SK-N-MC (cell line): ENCODE measurements around the gene SFRP5.

Source experiments
- DNase-seq: peaks from one replicate; pipeline ENCODE4 v3.0.0-alpha.2; 2011; ENCODE audit warnings: low read depth, low spot score
- H3K27ac ChIP-seq: fragments of 200-600 bp; sonication (generic); 2 replicates; pipeline ENCODE4 v1.5.1; 2016; ENCODE audit warnings: mixed run types
- H3K36me3 ChIP-seq: fragments of 200-600 bp; sonication (generic); 2 replicates; pipeline ENCODE4 v1.6.1; 2017; ENCODE audit warnings: antibody characterized with exemption, low read length, mixed read lengths; ENCODE audit not compliant: insufficient read depth
- H3K4me3 ChIP-seq: fragments of 200-600 bp; sonication (generic); 2 replicates; pipeline ENCODE4 v1.5.1; 2016
- H3K9ac ChIP-seq: fragments of 200-600 bp; sonication (generic); 2 replicates; pipeline ENCODE4 v1.8.0; 2017; ENCODE audit warnings: mixed run types, mixed read lengths; ENCODE audit not compliant: insufficient read length
- H3K9me3 ChIP-seq: fragments of 200-600 bp; sonication (generic); 2 replicates; pipeline ENCODE4 v1.6.1; 2017; ENCODE audit warnings: low read depth, mild to moderate bottlenecking, antibody characterized with exemption, low read length, moderate library complexity, mixed read lengths
- EZH2 ChIP-seq: fragments of 200-600 bp; sonication (generic); IDR thresholded peaks from one replicate; pipeline ENCODE4 v1.6.1; 2017; ENCODE audit warnings: antibody characterized with exemption
- FOXP2 ChIP-seq: optimal IDR thresholded peaks from 2 replicates; pipeline ENCODE3; 2011; ENCODE audit warnings: mild to moderate bottlenecking, moderate library complexity; ENCODE audit not compliant: insufficient read depth; ENCODE audit errors: extremely low read length, control extremely low read depth
- POLR2AphosphoS5 ChIP-seq: IDR thresholded peaks from 2 replicates; pipeline ENCODE4 v1.6.1; 2012; ENCODE audit warnings: mild to moderate bottlenecking, low read depth, low read length, borderline replicate concordance

SFRP5 gene

DNA sequence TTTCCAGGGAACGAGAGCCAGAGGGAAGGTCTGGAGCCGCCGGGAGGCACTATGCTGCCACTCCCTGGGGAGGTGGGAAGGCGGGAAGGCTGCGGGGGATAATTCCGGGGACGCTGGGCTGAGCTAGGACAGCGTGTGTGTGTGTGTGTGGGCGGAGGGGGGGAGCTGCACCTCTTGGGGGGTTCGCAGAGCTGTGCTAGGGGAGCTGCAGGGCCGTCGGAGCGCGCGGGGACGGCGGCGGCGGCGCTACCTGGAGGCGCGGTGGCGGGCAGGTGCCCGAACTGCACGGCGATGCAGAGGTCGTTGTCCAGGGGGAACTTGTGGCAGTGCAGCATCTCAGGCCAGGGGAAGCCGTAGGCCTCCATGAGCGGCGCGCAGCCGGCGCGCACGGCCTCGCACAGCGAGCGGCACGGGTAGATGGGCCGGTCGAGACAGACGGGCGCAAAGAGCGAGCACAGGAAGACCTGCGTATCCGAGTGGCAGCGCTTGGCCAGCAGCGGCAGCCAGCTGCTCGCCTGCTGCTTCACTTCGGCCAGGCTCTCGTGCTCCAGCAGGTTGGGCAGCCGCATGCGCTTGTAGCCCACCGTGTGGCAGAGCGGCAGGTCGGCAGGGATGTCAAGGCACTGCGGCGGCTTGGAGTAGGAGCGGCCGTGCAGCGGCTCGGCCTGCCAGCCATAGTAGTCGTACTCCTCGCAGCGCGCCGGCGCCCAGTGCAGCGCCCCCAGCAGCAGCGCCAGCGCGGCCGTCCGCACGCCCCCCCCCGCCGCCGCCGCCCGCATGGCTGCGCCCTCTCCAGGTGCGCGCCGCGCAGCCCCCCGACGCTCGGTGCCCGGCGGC, 526 bp downstream of the SFRP5 start:
- Histone ChIP-seq H3K9me3 (no peaks in the 10 kb centered on the region), H3K36me3 (no peaks in the 10 kb centered on the region), H3K9ac (no peak overlapping the region), H3K4me3 (no peak overlapping the region), H3K27ac (no peak overlapping the region)
- no peak for DNase-seq
- TF ChIP-seq EZH2 (no peak), POLR2AphosphoS5 (no peak), FOXP2 (no peak)

DNA sequence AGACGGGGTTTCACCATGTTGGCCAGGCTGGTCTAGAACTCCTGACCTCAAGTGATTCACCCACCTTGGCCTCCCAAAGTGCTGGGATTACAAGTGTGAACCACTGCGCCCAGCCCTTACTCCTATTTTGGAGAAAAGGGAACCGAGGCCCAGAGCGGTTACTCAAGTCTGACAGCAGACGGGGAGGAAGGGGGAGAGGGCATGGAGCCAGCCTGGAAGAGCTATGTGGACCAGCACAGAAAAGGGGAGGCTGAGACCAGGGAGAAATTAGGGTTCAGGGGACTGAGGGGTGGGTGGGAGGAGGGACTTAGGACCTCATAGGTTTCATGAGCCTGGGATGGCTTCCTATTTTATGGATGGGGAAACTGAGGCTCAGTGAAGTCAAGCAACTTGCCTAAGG, 1.5 kb downstream of the SFRP5 start:
- TF ChIP-seq EZH2 (no peak), POLR2AphosphoS5 (no peak), FOXP2 (no peak)

DNA sequence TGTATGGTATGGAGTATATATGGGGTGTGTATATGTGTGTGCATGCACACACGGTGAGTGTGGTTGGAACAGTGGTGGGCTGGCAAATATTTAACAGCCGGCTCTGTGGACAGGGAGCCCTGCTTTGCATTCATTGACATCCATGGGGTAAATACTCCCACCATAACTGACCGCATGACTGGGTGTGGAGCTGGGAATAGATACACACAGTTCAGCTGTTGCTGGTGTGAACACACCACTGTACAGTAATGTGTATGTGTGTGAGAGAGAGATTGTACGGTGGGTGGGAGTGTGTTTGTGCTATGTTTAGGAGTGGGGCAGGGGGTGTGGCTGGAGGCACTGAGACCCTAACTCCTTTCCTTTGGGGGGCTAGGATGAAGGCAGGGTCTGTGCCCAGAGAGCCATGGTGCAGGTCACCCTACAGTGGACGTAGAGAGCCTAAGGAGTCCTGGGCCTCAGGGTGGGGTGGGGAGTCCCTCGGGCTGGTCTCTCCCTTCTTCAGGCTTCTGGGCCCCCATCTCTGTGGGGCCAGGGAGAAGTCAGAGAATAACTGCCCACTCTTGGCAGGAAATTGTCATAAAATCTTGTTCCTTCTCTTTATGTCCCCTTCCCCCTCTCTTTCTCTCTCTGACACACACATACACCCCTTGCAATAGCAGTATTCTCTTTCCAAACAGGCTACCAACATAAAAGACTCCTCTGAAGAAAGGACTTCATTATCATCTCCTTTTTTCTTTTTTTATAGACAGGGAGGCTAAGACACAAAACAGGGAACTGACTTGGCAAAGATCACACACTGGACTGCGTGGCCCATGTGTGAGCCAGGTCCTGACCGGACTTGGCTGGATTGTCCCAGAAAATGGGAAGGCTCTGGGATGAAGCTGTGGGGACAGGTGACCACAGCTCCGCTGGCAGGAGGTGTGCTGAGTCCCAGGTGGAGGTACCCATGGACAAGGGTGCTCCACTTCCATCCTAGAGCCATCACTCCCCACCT, 3.2 kb downstream of the SFRP5 start:
- Histone ChIP-seq H3K9ac (no peak overlapping the region), H3K36me3 (no peaks in the 10 kb centered on the region), H3K9me3 (no peaks in the 10 kb centered on the region), H3K27ac (no peak overlapping the region), H3K4me3 (no peak overlapping the region)
- no peak for DNase-seq
- TF ChIP-seq POLR2AphosphoS5 (no peak), EZH2 (no peak), FOXP2 (no peak)

More for the DNA sequence above, 1.5 kb downstream of the SFRP5 start:
- no peak for DNase-seq
- H3K9ac ChIP-seq, result no peak overlapping the region
- no peak overlapping the region for H3K27ac ChIP-seq
- no peaks in the 10 kb centered on the region for H3K36me3 ChIP-seq
- no peaks in the 10 kb centered on the region for H3K9me3 ChIP-seq
- H3K4me3 ChIP-seq, result no peak overlapping the region

GRCh38 chr10:97766996-97767924, 4.5 kb downstream of the SFRP5 start:
- no peak for DNase-seq
- H3K27ac ChIP-seq, result no peak overlapping the region

GRCh38 chr10:97766106-97766810, 5.5 kb downstream of the SFRP5 start:
- Histone ChIP-seq H3K9ac (no peak overlapping the region), H3K9me3 (no peaks in the 10 kb centered on the region), H3K4me3 (no peak overlapping the region), H3K27ac (no peak overlapping the region), H3K36me3 (no peaks in the 10 kb centered on the region)
- DNase-seq, result no peak
- no peak for TF ChIP-seq FOXP2
- no peak for TF ChIP-seq POLR2AphosphoS5
- TF ChIP-seq EZH2, result no peak

More at GRCh38 chr10:97766996-97767924, 4.5 kb downstream of the SFRP5 start:
- Histone ChIP-seq H3K4me3 (no peak overlapping the region), H3K9ac (no peak overlapping the region), H3K9me3 (no peaks in the 10 kb centered on the region), H3K36me3 (no peaks in the 10 kb centered on the region)
- TF ChIP-seq POLR2AphosphoS5 (no peak), EZH2 (no peak), FOXP2 (no peak)

DNA sequence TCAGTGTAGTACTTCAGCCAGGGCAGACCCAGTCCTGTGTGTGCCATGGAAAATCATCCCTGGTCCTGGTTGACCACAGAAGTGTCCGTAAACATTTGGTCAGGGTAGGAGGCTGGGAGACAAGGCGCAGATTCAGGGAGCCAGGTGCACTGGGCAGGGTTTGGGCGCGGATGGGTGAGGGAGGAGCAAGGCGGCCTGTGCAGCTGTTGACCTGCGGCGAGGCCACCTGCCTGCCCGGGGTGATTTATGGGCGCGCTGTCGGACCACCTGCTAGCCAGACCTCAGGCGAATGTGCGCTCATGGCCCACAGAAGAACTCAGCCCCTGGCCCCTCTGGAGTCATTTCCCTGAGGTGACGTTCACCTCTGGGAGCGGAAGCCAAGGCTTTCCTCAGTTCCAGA, 6.6 kb downstream of the SFRP5 start:
- Histone ChIP-seq H3K27ac (no peak overlapping the region), H3K4me3 (no peak overlapping the region), H3K9ac (no peak overlapping the region), H3K9me3 (no peaks in the 10 kb centered on the region), H3K36me3 (no peaks in the 10 kb centered on the region)
- DNase-seq, result no peak
- TF ChIP-seq EZH2, result no peak
- no peak for TF ChIP-seq FOXP2
- no peak for TF ChIP-seq POLR2AphosphoS5

GRCh38 chr10:97764519-97764931, 7.3 kb downstream of the SFRP5 start:
- no peak overlapping the region for H3K4me3 ChIP-seq
- no peak overlapping the region for H3K9ac ChIP-seq
- no peak for TF ChIP-seq EZH2
- TF ChIP-seq POLR2AphosphoS5, result no peak
- no peak for TF ChIP-seq FOXP2
- no peak for DNase-seq
- no peaks in the 10 kb centered on the region for H3K9me3 ChIP-seq
- no peaks in the 10 kb centered on the region for H3K36me3 ChIP-seq
- no peak overlapping the region for H3K27ac ChIP-seq
